Uterus (tissue), 4 donors: ENCODE results near the gene PTPRR. TPM values are rescaled to one million over a fixed set of nuclear protein-coding genes. Genes with fewer than 3 reads are reported as not detected.

Experiments
- DNase-seq, 2 donors: peaks; one replicate each; pipeline ENCODE4 v3.0.0-alpha.2; 2019 to 2020
- H3K27ac ChIP-seq, 2 donors: fragments of 200-600 bp; sonication (generic); 1 replicate in 1 of 2; 2 replicates in 1 of 2; pipeline ENCODE4 v1.5.1; 2016 to 2018
- H3K27me3 ChIP-seq, 2 donors: fragments of 200-600 bp; sonication (generic); one replicate each; pipeline ENCODE4 v1.5.1; 2018 to 2019; ENCODE audit warnings: control low read depth in 1 of 2
- H3K36me3 ChIP-seq, 2 donors: fragments of 200-600 bp; sonication (generic); one replicate each; pipeline ENCODE4 v1.5.1; 2019; ENCODE audit warnings: control low read depth in 1 of 2
- H3K4me1 ChIP-seq, 2 donors: fragments of 200-600 bp; sonication (generic); one replicate each; pipeline ENCODE4 v1.5.1; 2018 to 2019; ENCODE audit warnings: control low read depth in 1 of 2
- H3K4me3 ChIP-seq, 2 donors: fragments of 200-600 bp; sonication (generic); 1 replicate in 1 of 2; 2 replicates in 1 of 2; pipeline ENCODE4 v1.5.1; 2018 to 2019; ENCODE audit warnings: mild to moderate bottlenecking in 1 of 2
- H3K9me3 ChIP-seq, 2 donors: fragments of 200-600 bp; sonication (generic); one replicate each; pipeline ENCODE4 v1.5.1; 2019; ENCODE audit warnings: control low read depth in 1 of 2
- POLR2A ChIP-seq, 2 donors: fragments of 450-650 bp; IDR thresholded peaks; one replicate each; pipeline ENCODE4 v1.6.1; 2016; ENCODE audit warnings: antibody characterized with exemption in 2 of 2, mild to moderate bottlenecking in 1 of 2, moderate library complexity in 1 of 2
- intact Hi-C: fragments of 100-400 bp; cut with DNase I; formaldehyde crosslinking; loops from one replicate; pipeline ENCODE4 v1.15.1; 2023; ENCODE audit warnings: low total_unique reads
- total RNA-seq, 4 donors: library from RNA; depleted of rRNA in 3 of 4; stranded (reverse); fragments of >200 nt in 3 of 4; gene quantifications; one replicate each; pipeline versions ENCODE4 v1.1.0 to v1.2.4, GENCODE V29; 2014 to 2023
- TF ChIP-seq, protein P1 (sequence below), 4 experiments: fragments of 200-600 bp in 2 of 4; fragments of 450-650 bp in 2 of 4; sonication (generic) in 2 of 4; IDR thresholded peaks; one replicate each; pipeline ENCODE4 v1.5.1; 2016 to 2019; ENCODE audit warnings: antibody characterized with exemption in 4 of 4, mild to moderate bottlenecking in 2 of 4, moderate library complexity in 1 of 4
- donor health status: DM: yes; HTN: yes; CAD: no.

The PTPRR gene
- total RNA-seq, 4 donors from 2014 or later: 0.62 to 43.3 (median 7.6) TPM

DNA sequence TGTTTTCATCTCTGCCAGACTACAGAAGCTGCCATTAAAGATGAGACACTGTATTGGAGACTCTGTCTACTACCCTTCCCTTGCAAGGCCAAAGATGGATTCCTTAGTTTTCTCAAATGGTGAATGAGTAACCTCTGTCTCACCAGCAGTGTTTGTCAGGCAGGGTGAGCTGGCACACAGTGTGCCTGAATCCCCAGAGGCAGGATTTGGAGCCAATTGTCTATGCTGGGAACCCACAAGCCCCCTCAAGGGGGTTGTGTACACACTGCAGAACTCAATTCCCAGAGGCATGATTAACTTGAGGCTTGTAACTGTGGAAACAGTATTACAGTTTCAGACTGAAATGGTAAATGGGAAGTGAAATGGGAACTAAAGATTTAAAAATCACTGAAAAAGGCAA lies 146.5 kb downstream of the PTPRR start:
- H3K27ac ChIP-seq: no peak overlapping the region
- intact Hi-C loops: no loop called here

DNA sequence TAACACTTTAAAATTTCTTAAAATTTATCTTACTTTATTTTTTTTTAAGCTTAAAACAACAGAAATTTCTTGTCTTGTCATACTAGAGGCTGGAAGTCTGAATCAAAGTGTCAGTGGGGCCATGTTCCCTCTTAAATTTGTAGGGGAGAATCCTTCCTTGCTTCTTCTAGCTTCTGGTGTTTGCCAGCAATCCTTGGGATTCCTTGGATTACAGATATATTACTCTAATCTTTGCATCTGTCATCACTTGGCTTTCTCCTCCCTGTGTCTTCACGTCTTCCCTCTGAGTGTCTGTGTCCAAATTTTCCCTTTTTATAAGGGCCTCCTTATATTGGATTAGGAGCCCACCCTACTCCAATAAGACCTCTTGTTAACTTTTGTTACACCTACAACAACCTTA lies 147.7 kb downstream of the PTPRR start:
- Histone ChIP-seq H3K9me3 (no peaks in the 10 kb centered on the region), H3K27ac (no peak overlapping the region), H3K4me1 (no peaks in the 10 kb centered on the region), H3K36me3 (no peaks in the 10 kb centered on the region), H3K4me3 (no peak overlapping the region), H3K27me3 (no peaks in the 10 kb centered on the region)
- TF ChIP-seq POLR2A (IDR thresholded peaks at IDR 0.05): no peak
- TF ChIP-seq, protein P1, sequence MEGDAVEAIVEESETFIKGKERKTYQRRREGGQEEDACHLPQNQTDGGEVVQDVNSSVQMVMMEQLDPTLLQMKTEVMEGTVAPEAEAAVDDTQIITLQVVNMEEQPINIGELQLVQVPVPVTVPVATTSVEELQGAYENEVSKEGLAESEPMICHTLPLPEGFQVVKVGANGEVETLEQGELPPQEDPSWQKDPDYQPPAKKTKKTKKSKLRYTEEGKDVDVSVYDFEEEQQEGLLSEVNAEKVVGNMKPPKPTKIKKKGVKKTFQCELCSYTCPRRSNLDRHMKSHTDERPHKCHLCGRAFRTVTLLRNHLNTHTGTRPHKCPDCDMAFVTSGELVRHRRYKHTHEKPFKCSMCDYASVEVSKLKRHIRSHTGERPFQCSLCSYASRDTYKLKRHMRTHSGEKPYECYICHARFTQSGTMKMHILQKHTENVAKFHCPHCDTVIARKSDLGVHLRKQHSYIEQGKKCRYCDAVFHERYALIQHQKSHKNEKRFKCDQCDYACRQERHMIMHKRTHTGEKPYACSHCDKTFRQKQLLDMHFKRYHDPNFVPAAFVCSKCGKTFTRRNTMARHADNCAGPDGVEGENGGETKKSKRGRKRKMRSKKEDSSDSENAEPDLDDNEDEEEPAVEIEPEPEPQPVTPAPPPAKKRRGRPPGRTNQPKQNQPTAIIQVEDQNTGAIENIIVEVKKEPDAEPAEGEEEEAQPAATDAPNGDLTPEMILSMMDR (IDR thresholded peaks at IDR 0.05): no peak
- intact Hi-C loops: no loop called here
- DNase-seq: no peak

More for the DNA sequence above, 146.5 kb downstream of the PTPRR start:
- no peak for TF ChIP-seq POLR2A (IDR thresholded peaks at IDR 0.05)
- TF ChIP-seq, protein P1 (IDR thresholded peaks at IDR 0.05): no peak
- no peaks in the 10 kb centered on the region for H3K27me3 ChIP-seq
- no peaks in the 10 kb centered on the region for H3K4me1 ChIP-seq
- DNase-seq: no peak
- no peak overlapping the region for H3K4me3 ChIP-seq
- no peaks in the 10 kb centered on the region for H3K36me3 ChIP-seq
- no peaks in the 10 kb centered on the region for H3K9me3 ChIP-seq

DNA sequence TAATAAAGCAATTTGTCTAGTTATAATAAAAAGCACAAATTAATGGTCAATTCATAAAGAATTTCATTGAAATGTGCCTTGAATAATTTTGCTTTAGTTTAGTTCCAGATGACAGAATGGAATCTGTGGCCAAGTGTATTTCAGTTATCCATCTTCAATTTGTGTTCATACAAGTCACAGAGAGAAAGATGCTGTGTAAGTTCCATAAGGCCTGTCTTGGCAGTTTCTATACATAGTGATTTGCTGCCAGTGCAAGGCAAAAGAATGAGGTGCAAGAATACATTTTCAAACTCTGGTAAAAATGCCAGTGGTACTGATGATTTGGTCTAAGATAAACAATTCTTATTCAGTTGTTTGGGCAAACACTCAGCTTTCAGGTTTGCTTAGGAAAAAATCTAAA lies 149.0 kb downstream of the PTPRR start:
- DNase-seq: no peak
- H3K4me3 ChIP-seq: no peak overlapping the region
- H3K27ac ChIP-seq: no peak overlapping the region
- no peaks in the 10 kb centered on the region for H3K9me3 ChIP-seq
- no peaks in the 10 kb centered on the region for H3K27me3 ChIP-seq
- intact Hi-C loops: no loop called here
- no peaks in the 10 kb centered on the region for H3K36me3 ChIP-seq
- TF ChIP-seq, protein P1 (IDR thresholded peaks at IDR 0.05): no peak
- no peak for TF ChIP-seq POLR2A (IDR thresholded peaks at IDR 0.05)
- no peaks in the 10 kb centered on the region for H3K4me1 ChIP-seq

DNA sequence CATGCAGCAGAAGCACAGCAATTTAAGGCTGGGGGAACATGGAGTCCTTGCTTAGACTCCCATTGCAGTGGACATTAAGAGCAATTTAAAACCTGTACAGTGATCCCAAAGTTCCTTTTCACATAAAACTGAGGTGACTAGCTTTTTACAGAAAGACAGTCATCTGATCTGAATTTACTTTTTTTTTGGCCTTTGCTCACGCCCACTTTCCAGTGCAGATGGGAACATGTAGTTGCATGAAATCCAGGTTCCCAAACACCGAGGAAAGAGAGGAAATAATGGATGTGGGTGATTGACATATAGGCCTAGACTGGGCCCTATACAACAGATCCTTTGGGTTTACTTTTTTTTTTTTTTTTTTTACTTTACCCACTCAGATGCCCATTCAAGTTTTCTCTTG lies 156.9 kb downstream of the PTPRR start:
- TF ChIP-seq, protein P1 (IDR thresholded peaks at IDR 0.05): no peak
- no peak for TF ChIP-seq POLR2A (IDR thresholded peaks at IDR 0.05)
- no peaks in the 10 kb centered on the region for H3K4me1 ChIP-seq
- H3K27ac ChIP-seq: no peak overlapping the region
- no peaks in the 10 kb centered on the region for H3K27me3 ChIP-seq
- intact Hi-C loops: no loop called here
- no peak for DNase-seq
- no peak overlapping the region for H3K4me3 ChIP-seq
- no peaks in the 10 kb centered on the region for H3K9me3 ChIP-seq
- H3K36me3 ChIP-seq: no peaks in the 10 kb centered on the region

DNA sequence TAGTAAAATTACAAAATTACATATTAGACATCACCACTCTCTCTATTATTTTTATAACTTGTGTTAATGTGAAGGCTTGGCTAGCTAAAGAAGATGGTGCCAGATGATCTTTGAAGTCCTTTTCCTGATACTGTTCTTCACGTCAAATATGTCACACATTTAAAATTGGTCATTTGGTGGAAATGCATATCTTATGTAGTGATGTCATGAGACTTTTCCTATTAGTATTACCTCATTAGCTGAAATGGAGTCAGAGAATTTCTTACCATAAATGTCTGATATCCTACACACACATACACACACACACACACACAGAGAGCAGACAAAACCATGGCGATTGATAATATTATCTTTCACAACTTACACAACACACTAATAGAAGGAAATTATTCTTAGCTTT lies 158.5 kb downstream of the PTPRR start:
- intact Hi-C loops: no loop called here
- Histone ChIP-seq H3K9me3 (no peaks in the 10 kb centered on the region), H3K27me3 (no peaks in the 10 kb centered on the region), H3K4me3 (no peak overlapping the region), H3K27ac (no peak overlapping the region), H3K36me3 (no peaks in the 10 kb centered on the region), H3K4me1 (no peaks in the 10 kb centered on the region)
- DNase-seq: no peak
- TF ChIP-seq, protein P1 (IDR thresholded peaks at IDR 0.05): no peak
- no peak for TF ChIP-seq POLR2A (IDR thresholded peaks at IDR 0.05)
